ENCODE results near the gene KRTAP4-5. TPM values are rescaled to one million over a fixed set of nuclear protein-coding genes. Genes with fewer than 3 reads are reported as not detected.
"Not testable (repeated sequence)": the region's sequence is repeated elsewhere in the genome, so short reads cannot be mapped to it uniquely, and the experiment has no call there.

The KRTAP4-5 gene
- total RNA-seq, 4 donors from 2014 or later: not detected

GRCh38 chr17:41111151-41111885, 38.3 kb downstream of the KRTAP4-5 start:
- no peak for TF ChIP-seq CTCF (IDR thresholded peaks at IDR 0.05)
- no peak for TF ChIP-seq POLR2A (IDR thresholded peaks at IDR 0.05)
- Histone ChIP-seq H3K4me1 (no peaks in the 10 kb centered on the region), H3K36me3 (no peaks in the 10 kb centered on the region), H3K27me3 (peaks cover 0 to 17% (median 0%) of the 10 kb centered on the region in 4 donors), H3K27ac (no peak overlapping the region), H3K9me3 (no peaks in the 10 kb centered on the region), H3K4me3 (no peak overlapping the region)
- intact Hi-C loops (cut with DNase I): no loop called here
- 74 to 82% methylated on average over 2 of the region's 2 CpGs for WGBS, 2 donors
- no peak for DNase-seq

GRCh38 chr17:41108728-41109386, 40.8 kb downstream of the KRTAP4-5 start:
- peaks cover 0 to 19% (median 0%) of the 10 kb centered on the region in 4 donors for H3K27me3 ChIP-seq
- H3K27ac ChIP-seq; H3K36me3 ChIP-seq; intact Hi-C loops (cut with DNase I); DNase-seq; H3K9me3 ChIP-seq; H3K4me1 ChIP-seq; H3K4me3 ChIP-seq: not testable (repeated sequence)
- 0 to 36% methylated on average over 1 of the region's 1 CpG for WGBS, 2 donors

- Histone ChIP-seq H3K4me3 (no peak overlapping the region), H3K36me3 (no peaks in the 10 kb centered on the region), H3K4me1 (no peaks in the 10 kb centered on the region), H3K9me3 (no peaks in the 10 kb centered on the region), H3K27me3 (peaks cover 0 to 18% (median 0%) of the 10 kb centered on the region in 4 donors), H3K27ac (no peak overlapping the region)
- no peak for DNase-seq
- no peak for TF ChIP-seq POLR2A (IDR thresholded peaks at IDR 0.05)
- no peak for TF ChIP-seq CTCF (IDR thresholded peaks at IDR 0.05)
- WGBS, 2 donors: 63 to 82% methylated on average over 1 of the region's 1 CpG
- intact Hi-C loops (cut with DNase I): no loop called here
Observed at GRCh38 chr17:41107941-41108450, 41.6 kb downstream of the KRTAP4-5 start.

- H3K9me3 ChIP-seq; intact Hi-C loops (cut with DNase I); H3K27ac ChIP-seq; H3K4me1 ChIP-seq; DNase-seq; H3K36me3 ChIP-seq; H3K4me3 ChIP-seq: not testable (repeated sequence)
- 87% methylated on average over 5 of the region's 10 CpGs; no CpG with 5 or more reads in 1 of the 2 donors for WGBS, 2 donors
- peaks cover 0 to 18% (median 0%) of the 10 kb centered on the region in 4 donors for H3K27me3 ChIP-seq
Observed at GRCh38 chr17:41105347-41105746, 44.3 kb downstream of the KRTAP4-5 start, which contains the start of gene KRTAP4-9. Gene KRTAP4-9, plus strand, starts transcription at chr17:41105389. Its CDS starts 0 bp downstream, at chr17:41105389.

- H3K27ac ChIP-seq; intact Hi-C loops (cut with DNase I); H3K36me3 ChIP-seq; H3K9me3 ChIP-seq; H3K4me3 ChIP-seq; DNase-seq; H3K4me1 ChIP-seq: not testable (repeated sequence)
- H3K27me3 ChIP-seq: peaks cover 0 to 18% (median 0%) of the 10 kb centered on the region in 4 donors
- 34 to 43% methylated on average over 2 of the region's 2 CpGs for WGBS, 2 donors
Observed at GRCh38 chr17:41104386-41105038, 45.1 kb downstream of the KRTAP4-5 start.

GRCh38 chr17:41103896-41104295, 45.7 kb downstream of the KRTAP4-5 start:
- no peak for TF ChIP-seq POLR2A (IDR thresholded peaks at IDR 0.05)
- TF ChIP-seq CTCF (IDR thresholded peaks at IDR 0.05): no peak
- WGBS, 2 donors: 81% methylated on average over 1 of the region's 1 CpG

More at GRCh38 chr17:41103896-41104295, 45.7 kb downstream of the KRTAP4-5 start:
- H3K36me3 ChIP-seq: no peaks in the 10 kb centered on the region
- peaks cover 0 to 18% (median 0%) of the 10 kb centered on the region in 4 donors for H3K27me3 ChIP-seq
- H3K4me1 ChIP-seq: no peaks in the 10 kb centered on the region
- DNase-seq: no peak
- H3K9me3 ChIP-seq: no peaks in the 10 kb centered on the region
- H3K4me3 ChIP-seq: no peak overlapping the region
- intact Hi-C loops (cut with DNase I): no loop called here
- H3K27ac ChIP-seq: no peak overlapping the region
